ENCODE results near the gene LY6G5C. TPM values are rescaled to one million over a fixed set of nuclear protein-coding genes. Genes with fewer than 3 reads are reported as not detected.

The LY6G5C gene
- total RNA-seq, 2 donors from 2014 or later, result 1.2 to 4.9 TPM

DNA sequence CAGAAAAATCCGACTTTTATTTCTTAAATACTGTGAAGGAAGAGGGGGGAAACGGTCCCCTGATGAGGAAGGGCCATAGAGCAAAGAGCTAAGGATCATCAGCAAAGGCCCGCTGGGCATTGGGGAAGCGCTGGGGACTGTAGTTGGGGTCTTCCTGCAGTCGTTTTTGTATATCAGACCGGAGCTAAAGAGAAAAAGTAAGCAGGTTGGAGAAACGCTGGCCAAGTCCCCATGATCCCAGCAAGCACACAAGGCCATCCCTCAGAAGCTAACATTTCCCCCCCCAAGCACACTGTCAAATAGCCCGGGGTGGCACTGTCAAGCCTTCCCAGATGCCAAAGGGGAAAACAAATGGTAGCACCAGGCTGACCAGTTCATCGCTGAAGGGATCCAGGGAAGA is 41.8 kb downstream of the LY6G5C start:
- no peaks in the 10 kb centered on the region for H3K4me1 ChIP-seq
- TF ChIP-seq, protein P1, sequence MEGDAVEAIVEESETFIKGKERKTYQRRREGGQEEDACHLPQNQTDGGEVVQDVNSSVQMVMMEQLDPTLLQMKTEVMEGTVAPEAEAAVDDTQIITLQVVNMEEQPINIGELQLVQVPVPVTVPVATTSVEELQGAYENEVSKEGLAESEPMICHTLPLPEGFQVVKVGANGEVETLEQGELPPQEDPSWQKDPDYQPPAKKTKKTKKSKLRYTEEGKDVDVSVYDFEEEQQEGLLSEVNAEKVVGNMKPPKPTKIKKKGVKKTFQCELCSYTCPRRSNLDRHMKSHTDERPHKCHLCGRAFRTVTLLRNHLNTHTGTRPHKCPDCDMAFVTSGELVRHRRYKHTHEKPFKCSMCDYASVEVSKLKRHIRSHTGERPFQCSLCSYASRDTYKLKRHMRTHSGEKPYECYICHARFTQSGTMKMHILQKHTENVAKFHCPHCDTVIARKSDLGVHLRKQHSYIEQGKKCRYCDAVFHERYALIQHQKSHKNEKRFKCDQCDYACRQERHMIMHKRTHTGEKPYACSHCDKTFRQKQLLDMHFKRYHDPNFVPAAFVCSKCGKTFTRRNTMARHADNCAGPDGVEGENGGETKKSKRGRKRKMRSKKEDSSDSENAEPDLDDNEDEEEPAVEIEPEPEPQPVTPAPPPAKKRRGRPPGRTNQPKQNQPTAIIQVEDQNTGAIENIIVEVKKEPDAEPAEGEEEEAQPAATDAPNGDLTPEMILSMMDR (IDR thresholded peaks at IDR 0.05), result no peak
- H3K4me3 ChIP-seq, result no peak overlapping the region
- no peaks in the 10 kb centered on the region for H3K27me3 ChIP-seq
- DNase-seq (ENCODE audit: low spot score), result no peak
- no peaks in the 10 kb centered on the region for H3K9me3 ChIP-seq
- no peak overlapping the region for H3K27ac ChIP-seq
- H3K36me3 ChIP-seq, result peaks cover 100% of the 10 kb centered on the region

DNA sequence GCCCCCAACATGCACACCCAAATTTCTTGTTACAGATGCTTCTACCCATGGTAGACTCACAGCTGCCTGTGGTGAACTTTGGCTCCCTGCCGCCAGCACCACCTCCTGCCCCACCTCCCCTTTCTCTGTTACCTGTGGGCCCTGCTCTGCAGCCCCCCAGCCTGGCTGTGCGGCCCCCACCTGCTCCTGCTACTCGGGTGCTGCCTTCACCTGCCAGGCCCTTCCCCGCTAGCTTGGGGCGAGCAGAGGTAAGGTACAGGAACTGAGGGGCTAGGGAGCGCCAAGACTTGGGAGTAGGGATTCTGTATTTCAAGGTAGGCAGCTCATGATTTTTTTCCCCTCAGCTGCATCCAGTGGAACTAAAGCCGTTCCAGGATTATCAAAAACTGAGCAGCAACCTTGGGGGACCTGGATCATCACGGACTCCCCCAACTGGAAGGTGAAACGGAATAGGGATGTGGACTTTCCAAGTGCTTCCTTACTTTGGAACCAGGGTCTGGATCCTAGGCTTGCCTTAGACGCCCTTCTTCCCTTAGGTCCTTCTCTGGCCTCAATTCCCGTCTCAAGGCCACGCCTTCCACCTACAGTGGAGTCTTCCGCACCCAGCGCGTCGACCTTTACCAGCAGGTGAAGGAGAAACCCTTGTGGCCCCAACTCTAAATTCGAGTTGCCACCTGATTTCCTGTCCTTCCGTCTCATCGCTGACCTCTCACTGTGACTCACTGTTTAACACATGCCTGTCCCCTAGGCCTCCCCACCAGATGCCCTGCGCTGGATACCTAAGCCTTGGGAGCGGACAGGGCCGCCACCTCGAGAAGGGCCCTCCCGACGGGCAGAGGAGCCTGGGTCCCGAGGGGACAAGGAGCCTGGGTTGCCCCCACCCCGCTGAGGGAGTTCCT is 43.9 kb downstream of the LY6G5C start:
- DNase-seq (ENCODE audit: low spot score), result no peak
- peaks cover 100% of the 10 kb centered on the region for H3K36me3 ChIP-seq
- no peaks in the 10 kb centered on the region for H3K4me1 ChIP-seq
- no peaks in the 10 kb centered on the region for H3K27me3 ChIP-seq
- TF ChIP-seq, protein P1 (IDR thresholded peaks at IDR 0.05), result no peak
- no peak overlapping the region for H3K27ac ChIP-seq
- H3K9me3 ChIP-seq, result no peaks in the 10 kb centered on the region
- H3K4me3 ChIP-seq, result no peak overlapping the region

DNA sequence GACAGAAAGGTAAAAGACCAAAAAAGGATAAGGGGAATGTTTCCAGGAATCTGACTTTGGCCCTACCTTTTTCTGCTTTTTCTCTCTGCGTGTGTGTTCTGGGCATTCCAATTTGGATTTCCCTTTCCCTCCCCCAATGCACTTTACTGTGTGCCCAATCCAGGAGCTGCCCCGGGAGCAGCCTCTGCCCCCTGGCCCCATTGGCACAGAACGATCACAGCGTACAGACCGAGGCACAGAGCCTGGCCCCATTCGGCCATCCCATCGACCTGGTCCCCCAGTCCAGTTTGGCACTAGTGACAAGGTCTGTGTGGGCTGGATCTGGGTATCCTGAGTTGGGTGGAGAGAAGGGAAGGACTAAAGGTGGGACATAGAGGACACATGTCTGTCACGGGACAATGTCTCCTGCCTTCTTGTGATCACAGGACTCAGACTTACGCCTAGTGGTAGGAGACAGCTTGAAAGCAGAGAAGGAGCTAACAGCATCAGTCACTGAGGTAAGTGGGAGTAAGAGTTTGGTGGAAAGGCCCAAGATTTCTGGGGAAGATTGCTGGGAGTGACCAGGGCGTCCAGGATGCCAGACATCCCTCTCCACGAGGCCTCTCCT is 45.8 kb downstream of the LY6G5C start:
- Histone ChIP-seq H3K4me1 (no peaks in the 10 kb centered on the region), H3K27ac (no peak overlapping the region), H3K36me3 (peaks cover 100% of the 10 kb centered on the region), H3K4me3 (no peak overlapping the region), H3K27me3 (no peaks in the 10 kb centered on the region), H3K9me3 (no peaks in the 10 kb centered on the region)
- DNase-seq (ENCODE audit: low spot score), result no peak
- TF ChIP-seq, protein P1 (IDR thresholded peaks at IDR 0.05), result no peak

DNA sequence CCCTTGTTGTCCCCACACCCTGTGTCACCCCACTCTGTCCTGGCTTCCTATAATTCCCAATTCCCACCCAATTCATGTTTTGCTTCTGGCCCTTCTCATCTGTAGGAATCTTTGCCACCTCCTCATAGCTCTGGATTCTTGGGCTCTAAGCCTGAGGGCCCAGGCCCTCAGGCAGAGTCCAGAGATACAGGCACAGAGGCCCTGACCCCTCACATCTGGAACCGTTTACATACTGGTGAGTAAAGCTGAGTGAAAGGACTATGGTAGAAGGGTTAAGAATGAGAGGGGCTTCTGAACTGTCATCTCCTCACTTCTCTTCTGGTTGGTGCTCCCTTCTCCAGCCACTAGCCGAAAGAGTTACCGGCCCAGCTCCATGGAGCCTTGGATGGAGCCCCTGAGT is 46.7 kb downstream of the LY6G5C start:
- Histone ChIP-seq H3K9me3 (no peaks in the 10 kb centered on the region), H3K4me3 (no peak overlapping the region), H3K36me3 (peaks cover 100% of the 10 kb centered on the region), H3K27ac (no peak overlapping the region), H3K4me1 (no peaks in the 10 kb centered on the region), H3K27me3 (no peaks in the 10 kb centered on the region)
- TF ChIP-seq, protein P1 (IDR thresholded peaks at IDR 0.05), result no peak
- no peak for DNase-seq (ENCODE audit: low spot score)

DNA sequence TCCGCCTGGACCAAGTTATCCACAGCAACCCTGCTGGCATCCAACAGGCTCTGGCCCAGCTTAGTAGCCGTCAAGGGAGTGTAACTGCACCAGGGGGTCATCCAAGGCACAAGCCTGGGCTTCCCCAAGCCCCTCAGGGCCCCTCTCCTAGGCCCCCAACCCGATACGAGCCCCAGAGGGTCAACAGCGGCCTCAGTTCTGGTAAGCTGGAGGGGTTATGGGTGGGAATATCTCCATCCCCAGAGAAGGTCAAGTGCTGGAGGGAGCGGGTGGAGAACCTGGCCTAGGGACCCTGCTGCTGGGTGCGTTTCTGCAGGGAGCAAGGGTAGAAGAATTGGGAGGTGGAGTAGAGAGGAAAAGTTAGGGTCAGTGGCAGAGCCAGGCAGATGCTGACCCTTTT is 47.4 kb downstream of the LY6G5C start:
- no peak for DNase-seq (ENCODE audit: low spot score)
- Histone ChIP-seq H3K36me3 (peaks cover 100% of the 10 kb centered on the region), H3K27ac (no peak overlapping the region), H3K4me1 (no peaks in the 10 kb centered on the region), H3K4me3 (no peak overlapping the region), H3K27me3 (no peaks in the 10 kb centered on the region), H3K9me3 (no peaks in the 10 kb centered on the region)
- TF ChIP-seq, protein P1 (IDR thresholded peaks at IDR 0.05), result no peak

Data from right atrium auricular region (tissue), 2 donors.